ENCODE results near the gene TMEM69. TPM values are rescaled to one million over a fixed set of nuclear protein-coding genes. Genes with fewer than 3 reads are reported as not detected.

The TMEM69 gene
- total and polyA plus RNA-seq, 2 of the 13 experiments (the other 11 are each of a cell fraction or from before 2014, with no cell fraction given): 25.4 to 135 TPM

- TF ChIP-seq ZFP36 (IDR thresholded peaks at IDR 0.05; ENCODE audit: borderline replicate concordance, low read depth, low read length, partially characterized antibody) (no peak), NAIF1 (CRISPR knock-in tag; IDR thresholded peaks at IDR 0.05; ENCODE audit: borderline replicate concordance) (peak; percentile 99; the same call in 1 of the 2 replicates), NFKB2 (CRISPR knock-in tag; IDR thresholded peaks at IDR 0.05; ENCODE audit: borderline replicate concordance) (peak; percentile 75; the same call in 1 of the 2 replicates), KMT2B (CRISPR knock-in tag; IDR thresholded peaks at IDR 0.05) (peak; percentile 15; the same call in 1 of the 2 replicates), PATZ1 (CRISPR knock-in tag; IDR thresholded peaks at IDR 0.05) (peak; percentile 35), NFRKB (IDR thresholded peaks at IDR 0.05) (peak; percentile 68), HDAC1 (CRISPR knock-in tag; IDR thresholded peaks at IDR 0.05) (peak; percentile 67), ZNF678 (CRISPR knock-in tag; IDR thresholded peaks at IDR 0.05) (0 out of 2 replicates have a peak, but pooled peaks have one; percentile 17), NFIC (IDR thresholded peaks at IDR 0.05; ENCODE audit: low read length) (no peak), ZNF670 (CRISPR knock-in tag; IDR thresholded peaks at IDR 0.05; ENCODE audit: borderline replicate concordance) (0 out of 2 replicates have a peak, but pooled peaks have one; percentile 15), MAX (IDR thresholded peaks at IDR 0.05) (peak; percentile 74; the same call in 1 of the 2 replicates), MAZ (IDR thresholded peaks at IDR 0.05; ENCODE audit: borderline replicate concordance, low read depth, low read length) (peak; percentile 81), MAZ (CRISPR knock-in tag; IDR thresholded peaks at IDR 0.05; ENCODE audit: low read depth) (peak; percentile 39; the same call in 1 of the 2 replicates), CENPT (CRISPR knock-in tag; IDR thresholded peaks at IDR 0.05; ENCODE audit: low read depth) (no peak), MNT (IDR thresholded peaks at IDR 0.05) (no peak; the same call in 1 of the 2 replicates), ZNF788 (CRISPR knock-in tag; IDR thresholded peaks at IDR 0.05; ENCODE audit: borderline replicate concordance) (peak; percentile 68; the same call in 1 of the 2 replicates), SOX6 (IDR thresholded peaks at IDR 0.05) (no peak), SOX6 (CRISPR knock-in tag; IDR thresholded peaks at IDR 0.05) (peak; percentile 12; the same call in 1 of the 2 replicates), ZBTB4 (CRISPR knock-in tag; IDR thresholded peaks at IDR 0.05; ENCODE audit: borderline replicate concordance) (peak; percentile 34; the same call in 1 of the 2 replicates), DMAP1 (CRISPR knock-in tag; IDR thresholded peaks at IDR 0.05) (peak; percentile 59; the same call in 1 of the 2 replicates), ZNF607 (CRISPR knock-in tag; IDR thresholded peaks at IDR 0.05; ENCODE audit: borderline replicate concordance) (no peak), ZNF263 (CRISPR knock-in tag; IDR thresholded peaks at IDR 0.05) (no peak), ZNF720 (CRISPR knock-in tag; IDR thresholded peaks at IDR 0.05) (no peak)
These were observed 1.5 kb upstream of the TMEM69 start, which contains the start of gene GPBP1L1 (continued) for GRCh38 chr1:45686288-45687013.

Data from HepG2 (cell line).